Endothelial cell of hepatic sinusoid (primary cell): Measurements from ENCODE around the gene CHCT1.
"Not testable (repeated sequence)": the region's sequence is repeated elsewhere in the genome, so short reads cannot be mapped to it uniquely, and the experiment has no call there.

ENCODE experiments used
- in situ Hi-C: cut with HindIII; loops from 2 replicates; pipeline ENCODE4 v1.10.0; 2017; ENCODE audit warnings: low sequenced_read_pairs

CHCT1 gene

GRCh38 chr17:60398227-60398959 lies 23.9 kb upstream of the CHCT1 start:
- in situ Hi-C loops = no loop called here

DNA sequence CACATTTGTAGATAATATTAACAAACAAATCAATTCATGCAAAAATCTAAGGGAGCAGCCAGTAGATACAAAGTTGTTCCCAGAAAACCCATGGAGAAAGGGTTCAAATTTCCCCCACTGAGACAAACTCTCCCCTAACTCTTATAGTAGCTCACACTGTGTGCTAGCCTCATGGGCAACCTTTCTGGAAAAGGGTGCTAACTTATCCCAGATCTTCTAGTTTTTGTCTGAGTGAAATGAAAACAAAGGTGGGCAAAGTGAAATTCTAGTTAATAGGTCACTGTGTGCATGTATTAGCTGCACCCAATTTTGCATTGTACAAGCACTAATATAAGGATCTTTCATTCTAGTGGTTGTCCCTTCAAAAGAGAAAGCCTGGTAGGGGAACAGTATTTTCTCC lies 20.5 kb upstream of the CHCT1 start:
- in situ Hi-C loops = loop anchor here (25.0 kb wide), 1 partner anchor 165 kb away; no protein-coding TSS in a partner anchor

GRCh38 chr17:60403523-60403810 lies 18.8 kb upstream of the CHCT1 start:
- in situ Hi-C loops = loop anchor here (25.0 kb wide), 1 partner anchor 166 kb away; no protein-coding TSS in a partner anchor

GRCh38 chr17:60403962-60404361 lies 18.3 kb upstream of the CHCT1 start:
- in situ Hi-C loops = loop anchor here (25.0 kb wide), 1 partner anchor 167 kb away; no protein-coding TSS in a partner anchor

DNA sequence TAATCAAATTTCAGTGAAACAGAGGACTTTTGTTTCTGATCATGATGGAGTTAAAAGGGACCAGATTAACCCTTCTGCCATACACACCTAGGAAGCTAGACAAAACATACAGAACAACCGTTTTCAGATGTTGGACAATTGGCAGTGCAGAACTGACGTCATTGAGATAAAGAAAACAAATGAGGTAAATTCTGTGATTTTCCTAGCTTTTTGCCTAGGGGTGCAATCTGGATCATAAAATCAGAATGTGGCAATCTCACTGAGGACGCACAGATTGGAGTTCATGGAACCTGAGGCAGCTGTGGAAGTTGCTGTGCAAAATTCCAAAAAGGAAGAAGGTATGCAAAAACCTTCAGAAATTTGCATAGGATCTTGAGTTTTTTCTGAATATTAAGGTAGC lies 15.4 kb upstream of the CHCT1 start:
- in situ Hi-C loops = loop anchor here (25.0 kb wide), 1 partner anchor 170 kb away; no protein-coding TSS in a partner anchor

DNA sequence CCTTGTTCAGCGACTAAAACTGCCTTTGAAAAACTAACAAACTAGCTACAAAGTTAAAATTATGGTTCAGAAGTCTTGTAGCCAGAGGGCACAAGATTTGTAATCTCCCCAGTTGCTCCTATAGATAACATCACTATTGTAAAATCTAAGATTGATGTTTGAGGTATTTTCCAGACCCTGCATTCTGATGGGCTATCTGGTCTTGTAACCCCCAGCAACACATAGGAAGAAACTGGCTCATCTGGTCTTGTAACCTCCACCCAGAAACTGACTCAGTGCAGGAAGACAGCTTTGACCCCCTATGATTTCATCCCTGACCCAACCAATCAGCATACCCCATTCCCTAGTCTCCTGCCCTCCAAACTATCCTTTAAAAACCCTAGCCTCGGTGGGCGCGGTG lies 12.3 kb upstream of the CHCT1 start:
- in situ Hi-C loops = loop anchor here (5.0 to 25.0 kb wide), 2 partner anchors 68 to 173 kb away; no protein-coding TSS in a partner anchor

GRCh38 chr17:60412701-60413100 lies 9.6 kb upstream of the CHCT1 start:
- in situ Hi-C loops = loop anchor here (5.0 to 25.0 kb wide), 2 partner anchors 70 to 175 kb away; no protein-coding TSS in a partner anchor

DNA sequence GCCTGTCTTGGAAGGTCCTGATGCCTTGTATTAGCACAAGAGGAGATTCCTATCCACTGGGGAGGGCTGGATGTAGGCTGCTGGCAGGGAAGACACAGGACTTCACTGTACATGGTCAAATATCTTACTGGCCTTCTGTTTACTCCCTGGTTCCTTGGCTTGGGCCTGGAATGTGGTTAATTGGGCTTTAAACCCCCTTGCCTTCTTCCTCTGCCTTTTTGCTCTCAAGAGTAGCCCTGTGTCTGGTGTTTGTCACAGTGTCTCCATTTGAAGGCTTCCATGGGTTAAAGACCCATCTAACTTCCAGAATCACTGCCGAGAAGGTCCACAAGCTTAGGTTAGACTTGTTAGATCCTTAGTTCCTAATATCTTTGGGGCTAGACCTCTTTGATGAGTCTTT lies 7.1 kb upstream of the CHCT1 start:
- in situ Hi-C loops = loop anchor here (25.0 kb wide), 1 partner anchor 178 kb away; no protein-coding TSS in a partner anchor

GRCh38 chr17:60416368-60416925 lies 5.8 kb upstream of the CHCT1 start:
- in situ Hi-C loops = loop anchor here (25.0 kb wide), 1 partner anchor 179 kb away; no protein-coding TSS in a partner anchor

GRCh38 chr17:60419003-60419402 lies 3.3 kb upstream of the CHCT1 start:
- in situ Hi-C loops = loop anchor here (25.0 kb wide), 1 partner anchor 182 kb away; no protein-coding TSS in a partner anchor

DNA sequence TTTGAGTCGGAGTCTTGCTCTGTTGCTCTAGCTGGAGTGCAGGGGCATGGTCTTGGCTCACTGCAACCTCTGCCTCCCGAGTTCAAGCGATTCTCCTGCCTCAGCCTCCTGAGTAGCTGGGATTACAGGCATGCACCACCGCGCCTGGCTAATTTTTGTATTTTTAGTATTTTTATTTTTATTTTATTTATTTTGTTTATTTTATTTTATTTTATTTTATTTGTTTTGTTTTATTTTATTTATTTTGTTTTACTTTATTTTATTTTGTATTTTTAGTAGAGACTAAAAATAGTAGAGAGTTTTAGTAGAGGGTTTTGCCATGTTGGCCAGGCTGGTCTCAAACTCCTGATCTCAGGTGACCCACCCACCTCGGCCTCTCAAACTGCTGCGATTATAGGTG lies 2.4 kb upstream of the CHCT1 start:
- in situ Hi-C loops = loop anchor here (25.0 kb wide), 1 partner anchor 183 kb away; no protein-coding TSS in a partner anchor

- in situ Hi-C loops = loop anchor here (25.0 kb wide), 1 partner anchor 184 kb away; no protein-coding TSS in a partner anchor
Measured at GRCh38 chr17:60421273-60422161, 772 bp upstream of the CHCT1 start.

- in situ Hi-C loops = loop anchor here (25.0 kb wide), 1 partner anchor 187 kb away; no protein-coding TSS in a partner anchor
Measured at GRCh38 chr17:60423865-60424264, 1.6 kb downstream of the CHCT1 start.

GRCh38 chr17:60425626-60426025 lies 3.3 kb downstream of the CHCT1 start:
- in situ Hi-C loops = no loop called here

DNA sequence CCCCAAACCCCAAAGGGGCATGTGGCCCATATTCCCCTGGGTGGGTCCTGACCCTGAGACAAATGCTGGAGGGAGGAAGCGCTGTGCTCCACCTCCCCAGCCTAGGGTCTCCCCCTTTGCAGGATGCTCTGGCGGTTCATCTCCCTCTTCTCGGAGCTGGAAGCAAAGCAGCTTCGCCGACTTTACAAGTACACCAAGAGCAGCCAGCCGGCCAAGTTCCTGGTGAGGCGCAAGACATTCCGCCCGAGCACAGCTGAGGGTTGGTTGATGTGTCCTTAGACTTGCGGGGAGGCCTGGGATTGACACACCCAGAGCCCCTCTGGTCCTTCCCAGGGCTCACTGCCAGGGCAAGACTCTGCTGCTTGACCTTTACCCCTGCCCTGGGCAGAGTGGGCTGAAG lies 4.3 kb downstream of the CHCT1 start:
- in situ Hi-C loops = no loop called here

DNA sequence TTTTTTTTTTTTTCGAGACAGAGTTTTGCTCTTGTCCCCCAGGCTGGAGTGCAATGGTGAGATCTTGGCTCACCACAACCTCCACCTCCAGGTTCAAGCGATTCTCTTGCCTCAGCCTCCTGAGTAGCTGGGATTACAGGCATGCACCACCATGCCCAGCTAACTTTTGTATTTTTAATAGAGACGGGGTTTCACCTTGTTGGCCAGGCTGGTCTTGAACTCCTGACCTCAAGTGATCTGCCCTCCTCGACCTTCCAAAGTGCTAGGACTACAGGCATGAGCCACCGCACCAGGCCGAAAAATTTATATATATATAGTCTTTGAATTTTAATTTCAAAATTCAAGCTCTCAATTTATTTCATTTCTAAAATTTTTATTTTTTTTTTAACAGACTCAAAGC lies 6.2 kb downstream of the CHCT1 start:
- in situ Hi-C loops = not testable (repeated sequence)

DNA sequence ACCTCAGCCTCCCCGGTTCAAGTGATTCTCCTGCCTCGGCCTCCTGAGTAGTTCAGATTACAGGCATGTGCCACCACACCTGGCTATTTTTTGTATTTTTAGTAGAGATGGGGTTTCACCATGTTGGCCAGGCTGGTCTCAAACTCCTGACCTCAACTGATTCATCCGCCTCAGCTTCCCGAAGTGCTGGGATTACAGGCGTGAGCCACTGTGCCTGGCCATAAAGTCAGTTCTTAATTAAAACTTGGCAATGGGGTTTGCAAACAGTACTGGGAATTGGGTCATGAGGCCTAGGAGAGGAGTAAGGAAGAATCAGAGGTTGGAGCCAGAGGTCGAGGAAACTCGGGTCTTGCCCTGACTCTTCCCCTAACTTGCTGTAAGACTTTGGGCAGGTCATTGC lies 8.3 kb downstream of the CHCT1 start:
- in situ Hi-C loops = not testable (repeated sequence)

- in situ Hi-C loops = not testable (repeated sequence)
Measured at GRCh38 chr17:60433021-60433997, 11.0 kb downstream of the CHCT1 start.

DNA sequence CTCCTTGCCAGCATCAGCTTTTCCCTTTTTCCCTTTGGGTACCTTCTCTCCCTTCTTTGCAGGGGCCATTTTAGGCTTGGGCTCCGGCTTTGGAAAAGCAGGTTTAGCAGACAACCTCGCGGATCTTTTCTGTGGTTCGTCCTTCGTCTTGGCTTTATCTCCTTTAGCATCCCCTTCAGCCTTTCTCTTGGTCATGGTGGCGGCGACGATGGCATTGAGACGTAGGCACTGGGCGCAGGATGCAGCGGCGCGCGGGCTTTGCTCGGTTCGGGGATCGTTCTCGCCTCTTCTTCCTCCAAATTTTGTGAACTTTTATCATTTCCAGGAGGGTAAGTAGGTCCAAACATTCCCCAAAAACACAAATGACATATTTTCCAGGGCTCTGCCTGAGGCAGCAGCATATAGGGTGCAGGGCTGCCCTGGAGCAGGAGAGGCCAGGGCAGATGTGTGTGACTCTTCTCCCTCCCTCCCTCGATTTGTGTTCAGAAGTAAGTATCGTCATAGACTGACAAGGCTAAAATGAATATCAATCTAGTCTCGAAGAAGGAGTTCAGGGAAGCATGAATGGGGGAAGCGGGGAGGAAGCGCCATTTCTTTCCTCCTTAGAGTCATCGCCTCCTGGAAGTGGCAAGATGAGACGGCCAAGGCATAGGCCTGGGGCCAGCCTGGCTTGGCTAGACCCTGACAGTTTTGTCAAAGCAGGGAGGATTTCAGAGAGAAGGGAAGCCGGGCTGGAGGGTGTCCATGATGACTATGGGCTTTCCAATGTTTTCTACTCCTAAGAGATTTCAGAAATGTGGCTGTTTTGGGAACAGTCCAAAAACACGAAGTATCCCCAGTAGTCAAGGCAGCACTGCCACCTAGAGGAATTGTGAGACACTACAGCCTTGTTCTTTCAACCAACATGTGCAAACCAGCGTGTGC lies 13.2 kb downstream of the CHCT1 start:
- in situ Hi-C loops = no loop called here
